ENCODE measurements around the gene ERC2.

- no peak for TF ChIP-seq POLR2AphosphoS5 (IDR thresholded peaks at IDR 0.05; ENCODE audit: low read depth, low read length)
- no peak for TF ChIP-seq SPI1 (IDR thresholded peaks at IDR 0.05; ENCODE audit: low read depth, low read length)
- TF ChIP-seq POLR2A (IDR thresholded peaks at IDR 0.05; ENCODE audit: low read depth, low read length), result no peak
These were observed 371.3 kb downstream of the ERC2 start for GRCh38 chr3:56096999-56097398.
